GM19025 (cell line): ENCODE results near the gene CLRN3.

Experiments used
- ATAC-seq: cut with Tn5 transposase; IDR thresholded peaks from one replicate; pipeline ENCODE4 v1.9.1; 2021; ENCODE audit warnings: mild to moderate bottlenecking, low read depth, moderate library complexity; ENCODE audit not compliant: unreplicated experiment

Gene CLRN3

GRCh38 chr10:127851661-127852194, 41.0 kb downstream of the CLRN3 start:
- ATAC-seq: no peak

GRCh38 chr10:127850944-127851343, 41.8 kb downstream of the CLRN3 start:
- ATAC-seq: no peak

- ATAC-seq: no peak
Measured at GRCh38 chr10:127849921-127850320, 42.8 kb downstream of the CLRN3 start.

GRCh38 chr10:127849224-127849623, 43.5 kb downstream of the CLRN3 start:
- ATAC-seq: no peak

GRCh38 chr10:127848226-127848625, 44.5 kb downstream of the CLRN3 start:
- ATAC-seq: no peak

- ATAC-seq: no peak
Measured at GRCh38 chr10:127845756-127846155, 47.0 kb downstream of the CLRN3 start.

GRCh38 chr10:127840884-127841283, 51.9 kb downstream of the CLRN3 start:
- no peak for ATAC-seq

- ATAC-seq: no peak
Measured at GRCh38 chr10:127836966-127837365, 55.8 kb downstream of the CLRN3 start.

GRCh38 chr10:127836176-127836575, 56.6 kb downstream of the CLRN3 start:
- no peak for ATAC-seq

GRCh38 chr10:127834791-127835190, 58.0 kb downstream of the CLRN3 start:
- ATAC-seq: no peak

- no peak for ATAC-seq
Measured at GRCh38 chr10:127834221-127834620, 58.5 kb downstream of the CLRN3 start.

- no peak for ATAC-seq
Measured at GRCh38 chr10:127833804-127834203, 58.9 kb downstream of the CLRN3 start.

GRCh38 chr10:127832501-127832900, 60.2 kb downstream of the CLRN3 start:
- ATAC-seq: no peak

GRCh38 chr10:127830414-127830813, 62.3 kb downstream of the CLRN3 start:
- ATAC-seq: no peak
